Fibroblast of skin of back (primary cell): ENCODE results near the gene MPP2.
A peak's percentile ranks its signal among the peaks of the same experiment; 100 is the strongest.
"Not testable (repeated sequence)": the region's sequence is repeated elsewhere in the genome, so short reads cannot be mapped to it uniquely, and the experiment has no call there.

ENCODE experiments used
- DNase-seq: peaks from one replicate; pipeline ENCODE4 v3.0.0-alpha.2; 2013

Gene MPP2

GRCh38 chr17:43873815-43874214 lies 33.5 kb downstream of the MPP2 start:
- no peak for DNase-seq

- DNase-seq = no peak
These were observed 34.2 kb downstream of the MPP2 start for GRCh38 chr17:43873091-43873490.

GRCh38 chr17:43871946-43872690 lies 35.2 kb downstream of the MPP2 start:
- no peak for DNase-seq

GRCh38 chr17:43869031-43869430 lies 38.3 kb downstream of the MPP2 start:
- not testable (repeated sequence) for DNase-seq

- DNase-seq = no peak
These were observed 38.9 kb downstream of the MPP2 start for GRCh38 chr17:43868226-43868994.

GRCh38 chr17:43864161-43864984 lies 43.0 kb downstream of the MPP2 start:
- DNase-seq = no peak

GRCh38 chr17:43861960-43862359 lies 45.4 kb downstream of the MPP2 start:
- DNase-seq = no peak

GRCh38 chr17:43860927-43861622 lies 46.3 kb downstream of the MPP2 start:
- DNase-seq = no peak

GRCh38 chr17:43860077-43860725 lies 47.1 kb downstream of the MPP2 start:
- DNase-seq = no peak

GRCh38 chr17:43857957-43858600 lies 49.3 kb downstream of the MPP2 start:
- no peak for DNase-seq

GRCh38 chr17:43857141-43857540 lies 50.2 kb downstream of the MPP2 start:
- DNase-seq = no peak

GRCh38 chr17:43856141-43856540 lies 51.2 kb downstream of the MPP2 start:
- no peak for DNase-seq

GRCh38 chr17:43855061-43855460 lies 52.3 kb downstream of the MPP2 start:
- DNase-seq = no peak

GRCh38 chr17:43854498-43854897 lies 52.8 kb downstream of the MPP2 start:
- DNase-seq = no peak

- DNase-seq = no peak
These were observed 53.8 kb downstream of the MPP2 start for GRCh38 chr17:43853546-43853945.

- no peak for DNase-seq
These were observed 54.8 kb downstream of the MPP2 start for GRCh38 chr17:43852571-43852970.

- DNase-seq = no peak
These were observed 58.2 kb downstream of the MPP2 start for GRCh38 chr17:43849116-43849515.

- DNase-seq = no peak
These were observed 58.7 kb downstream of the MPP2 start for GRCh38 chr17:43848601-43849000.

- DNase-seq = no peak
These were observed 60.4 kb downstream of the MPP2 start, which contains the start of gene CD300LG for GRCh38 chr17:43846963-43847371. Gene CD300LG (plus strand): TSS chr17:43847176. CDS start chr17:43847217, 41 bp downstream.

- peak; percentile 64 for DNase-seq
These were observed 61.1 kb downstream of the MPP2 start for GRCh38 chr17:43846221-43846712.

GRCh38 chr17:43845766-43846165 lies 61.6 kb downstream of the MPP2 start:
- DNase-seq = no peak
